Effector memory CD4-positive, alpha-beta T cell (primary cell): ENCODE results near the gene TMTC1.
"Not testable (repeated sequence)": the region's sequence is repeated elsewhere in the genome, so short reads cannot be mapped to it uniquely, and the experiment has no call there.

Source experiments
- DNase-seq, 3 donors: peaks; one replicate each; pipeline ENCODE4 v3.0.0-alpha.2; 2020
- H3K27ac ChIP-seq: 2 replicates; pipeline ENCODE4 v1.7.0; 2013; ENCODE audit warnings: mild to moderate bottlenecking, low read length, moderate library complexity; ENCODE audit not compliant: insufficient read depth, poor library complexity, severe bottlenecking
- H3K27me3 ChIP-seq: replicated peaks from 2 replicates; pipeline ENCODE4 v1.7.0; 2013; ENCODE audit warnings: mild to moderate bottlenecking, low read length; ENCODE audit not compliant: insufficient read depth, control insufficient read depth, poor library complexity, severe bottlenecking
- H3K36me3 ChIP-seq: 2 replicates; pipeline ENCODE4 v1.7.0; 2013; ENCODE audit warnings: mild to moderate bottlenecking, low read length, moderate library complexity; ENCODE audit not compliant: control insufficient read depth, insufficient read depth
- H3K4me1 ChIP-seq: 2 replicates; pipeline ENCODE4 v1.7.0; 2013; ENCODE audit warnings: low read length, mild to moderate bottlenecking; ENCODE audit not compliant: control insufficient read depth, insufficient read depth, poor library complexity, severe bottlenecking
- H3K4me3 ChIP-seq: 2 replicates; pipeline ENCODE4 v1.7.0; 2013; ENCODE audit warnings: low read length, low read depth, mild to moderate bottlenecking; ENCODE audit not compliant: insufficient read depth, poor library complexity, severe bottlenecking
- H3K9me3 ChIP-seq: 2 replicates; pipeline ENCODE4 v1.7.0; 2013; ENCODE audit warnings: mild to moderate bottlenecking, low read length, moderate library complexity; ENCODE audit not compliant: control insufficient read depth

The TMTC1 gene

GRCh38 chr12:29559198-29559597 lies 224.5 kb downstream of the TMTC1 start:
- Histone ChIP-seq H3K27ac (no peak overlapping the region), H3K9me3 (no peaks in the 10 kb centered on the region), H3K27me3 (no peaks in the 10 kb centered on the region), H3K4me1 (no peaks in the 10 kb centered on the region), H3K36me3 (no peaks in the 10 kb centered on the region), H3K4me3 (no peak overlapping the region)
- DNase-seq = no peak

GRCh38 chr12:29556363-29556762 lies 227.4 kb downstream of the TMTC1 start:
- no peak for DNase-seq
- Histone ChIP-seq H3K27me3 (no peaks in the 10 kb centered on the region), H3K4me1 (no peaks in the 10 kb centered on the region), H3K36me3 (no peaks in the 10 kb centered on the region), H3K4me3 (no peak overlapping the region), H3K27ac (no peak overlapping the region), H3K9me3 (no peaks in the 10 kb centered on the region)

DNA sequence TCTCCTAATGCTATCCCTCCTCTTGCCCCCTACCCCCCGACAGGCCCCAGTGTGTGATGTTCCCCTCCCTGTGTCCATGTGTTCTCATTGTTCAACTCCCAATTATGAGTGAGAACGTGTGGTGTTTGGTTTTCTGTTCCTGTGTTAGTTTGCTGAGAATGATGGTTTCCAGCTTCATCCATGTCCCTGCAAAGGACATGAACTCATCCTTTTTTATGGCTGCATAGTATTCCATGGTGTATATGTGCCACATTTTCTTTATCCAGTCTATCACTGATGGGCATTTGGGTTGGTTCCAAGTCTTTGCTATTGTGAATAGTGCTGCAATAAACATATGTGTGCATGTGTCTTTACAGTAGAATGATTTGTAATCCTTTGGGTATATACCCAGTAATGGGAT lies 228.3 kb downstream of the TMTC1 start:
- not testable (repeated sequence) for H3K4me1 ChIP-seq, DNase-seq, H3K36me3 ChIP-seq, H3K4me3 ChIP-seq, H3K27ac ChIP-seq, H3K9me3 ChIP-seq, H3K27me3 ChIP-seq

GRCh38 chr12:29552994-29553748 lies 230.6 kb downstream of the TMTC1 start:
- no peak overlapping the region for H3K4me3 ChIP-seq
- no peaks in the 10 kb centered on the region for H3K4me1 ChIP-seq
- H3K9me3 ChIP-seq = no peaks in the 10 kb centered on the region
- H3K36me3 ChIP-seq = no peaks in the 10 kb centered on the region
- no peaks in the 10 kb centered on the region for H3K27me3 ChIP-seq
- DNase-seq = no peak
- no peak overlapping the region for H3K27ac ChIP-seq

- H3K4me1 ChIP-seq = no peaks in the 10 kb centered on the region
- H3K4me3 ChIP-seq = no peak overlapping the region
- no peaks in the 10 kb centered on the region for H3K27me3 ChIP-seq
- H3K27ac ChIP-seq = no peak overlapping the region
- H3K36me3 ChIP-seq = no peaks in the 10 kb centered on the region
- no peaks in the 10 kb centered on the region for H3K9me3 ChIP-seq
- DNase-seq = peak; percentile 10 to 38 (median 18)
These were observed 231.3 kb downstream of the TMTC1 start for GRCh38 chr12:29552324-29552927.

DNA sequence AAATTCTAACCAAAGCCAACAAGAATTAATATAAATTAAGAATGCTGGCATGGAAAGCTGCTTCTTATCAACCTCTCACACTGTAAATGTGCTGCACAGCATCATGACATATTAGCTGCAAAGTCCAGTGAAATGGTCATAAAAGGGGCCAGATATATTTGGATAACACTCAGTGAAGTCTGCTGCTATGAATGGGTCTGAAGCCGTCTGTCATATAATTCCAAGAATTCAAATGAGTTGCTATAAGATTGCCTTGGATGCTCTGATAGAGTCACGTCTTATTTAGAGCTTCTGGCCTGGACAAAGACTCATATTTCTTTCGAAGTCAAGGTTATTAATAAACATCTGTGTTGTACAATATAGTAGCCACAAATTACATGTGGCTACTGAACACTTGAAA lies 231.9 kb downstream of the TMTC1 start:
- no peak for DNase-seq
- Histone ChIP-seq H3K9me3 (no peaks in the 10 kb centered on the region), H3K36me3 (no peaks in the 10 kb centered on the region), H3K27ac (no peak overlapping the region), H3K4me1 (no peaks in the 10 kb centered on the region), H3K4me3 (no peak overlapping the region), H3K27me3 (no peaks in the 10 kb centered on the region)

GRCh38 chr12:29547864-29548263 lies 235.9 kb downstream of the TMTC1 start:
- no peak overlapping the region for H3K27ac ChIP-seq
- no peak for DNase-seq
- no peaks in the 10 kb centered on the region for H3K9me3 ChIP-seq
- H3K4me1 ChIP-seq = no peaks in the 10 kb centered on the region
- no peak overlapping the region for H3K4me3 ChIP-seq
- no peaks in the 10 kb centered on the region for H3K36me3 ChIP-seq
- no peaks in the 10 kb centered on the region for H3K27me3 ChIP-seq

- Histone ChIP-seq H3K27ac (no peak overlapping the region), H3K36me3 (no peaks in the 10 kb centered on the region), H3K9me3 (no peaks in the 10 kb centered on the region), H3K27me3 (peaks cover 5% of the 10 kb centered on the region), H3K4me1 (no peaks in the 10 kb centered on the region), H3K4me3 (no peak overlapping the region)
- no peak for DNase-seq
These were observed 236.6 kb downstream of the TMTC1 start for GRCh38 chr12:29547151-29547632.

DNA sequence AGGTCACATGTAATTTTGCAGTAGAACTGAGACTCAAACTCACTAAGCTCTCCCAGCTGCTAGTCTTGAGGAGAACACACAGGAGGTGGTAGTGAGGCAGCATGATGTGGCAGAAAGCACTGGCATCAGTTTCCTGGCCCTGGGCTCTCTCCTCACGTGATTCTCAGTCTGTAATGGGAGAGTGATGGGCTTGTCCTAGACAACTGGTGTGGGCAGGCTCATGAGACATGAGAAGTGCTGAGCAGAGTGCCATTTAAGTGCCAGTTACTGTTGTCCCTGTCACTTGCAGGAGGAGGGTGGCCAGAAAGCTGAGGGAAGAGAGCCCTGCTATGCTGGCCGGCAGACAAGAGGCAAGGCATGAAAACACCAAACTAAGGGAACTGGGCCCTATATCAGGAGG lies 237.7 kb downstream of the TMTC1 start:
- no peaks in the 10 kb centered on the region for H3K36me3 ChIP-seq
- H3K9me3 ChIP-seq = no peaks in the 10 kb centered on the region
- no peak overlapping the region for H3K27ac ChIP-seq
- no peak overlapping the region for H3K4me3 ChIP-seq
- H3K27me3 ChIP-seq = peaks cover 5% of the 10 kb centered on the region
- no peak for DNase-seq
- no peaks in the 10 kb centered on the region for H3K4me1 ChIP-seq

DNA sequence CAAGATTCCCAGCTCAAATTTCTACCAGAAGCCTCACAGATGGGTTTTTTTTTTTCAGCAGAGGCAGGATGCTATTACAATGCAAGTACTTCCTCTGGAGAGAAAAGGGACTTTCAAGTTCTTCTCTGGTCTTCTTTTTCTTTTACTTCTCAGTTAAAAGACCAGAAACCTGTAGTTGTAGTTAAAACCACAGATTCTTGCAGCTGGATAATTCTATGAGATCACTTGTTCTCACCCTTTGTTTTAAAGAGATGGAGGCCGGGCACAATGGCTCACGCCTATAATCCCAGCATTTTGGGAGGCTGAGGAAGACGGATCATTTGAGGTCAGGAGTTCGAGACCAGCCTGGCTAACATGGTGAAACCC lies 238.7 kb downstream of the TMTC1 start:
- DNase-seq = no peak

More for the DNA sequence above, 238.7 kb downstream of the TMTC1 start:
- Histone ChIP-seq H3K36me3 (no peaks in the 10 kb centered on the region), H3K9me3 (no peaks in the 10 kb centered on the region), H3K4me3 (no peak overlapping the region), H3K27ac (no peak overlapping the region), H3K27me3 (peaks cover 5% of the 10 kb centered on the region), H3K4me1 (no peaks in the 10 kb centered on the region)
